GM23248 (cell line): ENCODE results near the gene CENPC. TPM values are rescaled to one million over a fixed set of nuclear protein-coding genes. Genes with fewer than 3 reads are reported as not detected.
"Not testable (repeated sequence)": the region's sequence is repeated elsewhere in the genome, so short reads cannot be mapped to it uniquely, and the experiment has no call there.

Experiments
- DNase-seq: peaks from one replicate; pipeline ENCODE4 v3.0.0-alpha.2; 2015
- H2AFZ ChIP-seq: fragments of 200-600 bp; sonication (generic); 2 replicates; pipeline ENCODE4 v1.6.1; 2016; ENCODE audit warnings: antibody characterized with exemption
- H3F3A ChIP-seq: fragments of 200-600 bp; sonication (generic); 2 replicates; pipeline ENCODE4 v1.6.1; 2016; ENCODE audit warnings: mild to moderate bottlenecking, antibody characterized with exemption, mixed run types; ENCODE audit not compliant: insufficient read depth
- H3K27ac ChIP-seq: fragments of 200-600 bp; sonication (generic); 2 replicates; pipeline ENCODE4 v1.5.1; 2016; ENCODE audit warnings: mild to moderate bottlenecking
- H3K27me3 ChIP-seq: fragments of 200-600 bp; sonication (generic); replicated peaks from 2 replicates; pipeline ENCODE4 v1.6.1; 2016; ENCODE audit warnings: mild to moderate bottlenecking; ENCODE audit not compliant: insufficient read depth
- H3K36me3 ChIP-seq: fragments of 200-600 bp; sonication (generic); 2 replicates; pipeline ENCODE4 v1.6.1; 2016; ENCODE audit warnings: low read depth, mild to moderate bottlenecking
- H3K4me1 ChIP-seq: fragments of 200-600 bp; sonication (generic); 2 replicates; pipeline ENCODE4 v1.6.1; 2016; ENCODE audit warnings: mild to moderate bottlenecking; ENCODE audit not compliant: insufficient read depth
- H3K4me2 ChIP-seq: fragments of 200-600 bp; sonication (generic); one replicate; pipeline ENCODE4 v1.6.1; 2016; ENCODE audit warnings: mild to moderate bottlenecking; ENCODE audit not compliant: unreplicated experiment
- H3K4me3 ChIP-seq: fragments of 200-600 bp; sonication (generic); 2 replicates; pipeline ENCODE4 v1.5.1; 2016; ENCODE audit warnings: mild to moderate bottlenecking
- H3K79me2 ChIP-seq: fragments of 200-600 bp; sonication (generic); 2 replicates; pipeline ENCODE4 v1.6.1; 2016; ENCODE audit warnings: mild to moderate bottlenecking; ENCODE audit not compliant: insufficient read depth
- H3K9ac ChIP-seq: fragments of 200-600 bp; sonication (generic); 2 replicates; pipeline ENCODE4 v1.6.1; 2016; ENCODE audit warnings: mild to moderate bottlenecking
- H3K9me2 ChIP-seq: fragments of 200-600 bp; sonication (generic); 2 replicates; pipeline ENCODE4 v1.6.1; 2016; ENCODE audit warnings: mixed run types, mild to moderate bottlenecking, moderate library complexity; ENCODE audit not compliant: insufficient read depth
- H3K9me3 ChIP-seq: fragments of 200-600 bp; sonication (generic); one replicate; pipeline ENCODE4 v1.6.1; 2017; ENCODE audit warnings: low read depth
- H4K20me1 ChIP-seq: fragments of 200-600 bp; sonication (generic); 2 replicates; pipeline ENCODE4 v1.6.0; 2016; ENCODE audit not compliant: insufficient read depth
- EZH2 ChIP-seq: fragments of 200-600 bp; sonication (generic); IDR thresholded peaks from 2 replicates; pipeline ENCODE4 v1.6.1; 2018; ENCODE audit warnings: antibody characterized with exemption, mild to moderate bottlenecking; ENCODE audit not compliant: insufficient read depth, poor library complexity, severe bottlenecking
- EZH2phosphoT487 ChIP-seq: fragments of 200-600 bp; sonication (generic); IDR thresholded peaks from 2 replicates; pipeline ENCODE4 v1.6.1; 2018; ENCODE audit warnings: antibody characterized with exemption, moderate library complexity, mild to moderate bottlenecking, low read depth; ENCODE audit not compliant: insufficient read depth
- WGBS, 2 experiments: methylation state at CpG; one replicate each; pipeline ENCODE4 v1.1.6; 2015 to 2017; ENCODE audit warnings: low lambda C conversion rate in 2 of 2, low coverage in 1 of 2; ENCODE audit errors: missing lambda C conversion rate in 2 of 2; 5-methylcytosine and 5-hydroxymethylcytosine counted together
- in situ Hi-C: fragments of 300-500 bp; cut with MboI; formaldehyde crosslinking; loops from 2 replicates; pipeline ENCODE4 v1.15.0; 2020
- polyA plus RNA-seq: library from polyadenylated mRNA; unstranded; fragments of >200 nt; fragmentation: Nextera tagmentation; extraction: Ambion mirVana; gene quantifications from 2 replicates; pipeline ENCODE4 v1.2.1, GENCODE V29; 2016
- total RNA-seq: library from RNA; depleted of rRNA; stranded (reverse); fragments of >200 nt; shearing (Covaris generic); gene quantifications from 2 replicates; pipeline ENCODE4 v1.2.3, GENCODE V29; 2014

Gene CENPC
- total and polyA plus RNA-seq, 2 experiments from 2014 or later, result 6.6 to 10.1 TPM

DNA sequence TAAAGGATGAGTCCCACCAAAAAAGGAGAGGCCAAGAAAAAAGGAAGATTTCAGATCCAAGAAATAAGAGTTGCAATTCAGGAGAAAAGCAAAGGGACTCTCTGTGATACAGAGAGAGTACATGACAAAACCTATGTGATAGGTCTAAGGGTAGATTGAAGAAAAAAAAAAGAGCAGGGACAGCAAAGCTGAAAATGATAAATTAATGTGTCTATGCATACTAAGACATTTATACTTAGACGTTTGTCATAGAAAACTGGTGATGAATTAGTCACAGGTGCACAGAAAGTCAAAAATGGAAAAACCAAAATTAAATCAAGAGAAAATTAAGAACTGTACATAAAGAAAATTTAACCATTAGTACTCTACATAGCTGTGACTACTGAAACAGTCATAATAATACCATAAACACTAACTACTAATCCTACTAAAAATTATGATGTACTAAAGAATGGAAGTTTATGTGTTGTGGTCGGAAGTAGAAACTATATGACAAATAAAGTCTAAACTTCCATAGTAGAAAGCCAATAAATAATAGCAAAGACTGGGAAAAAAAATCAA lies 9.9 kb downstream of the CENPC start:
- no peak overlapping the region for H3K9ac ChIP-seq
- no peak overlapping the region for H3K4me3 ChIP-seq
- no peaks in the 10 kb centered on the region for H3K9me2 ChIP-seq
- in situ Hi-C loops, result no loop called here
- no peak overlapping the region for H2AFZ ChIP-seq
- H3K27me3 ChIP-seq, result no peaks in the 10 kb centered on the region
- no peaks in the 10 kb centered on the region for H4K20me1 ChIP-seq
- H3K9me3 ChIP-seq, result no peaks in the 10 kb centered on the region
- no peaks in the 10 kb centered on the region for H3F3A ChIP-seq
- H3K79me2 ChIP-seq, result peaks cover 19% of the 10 kb centered on the region
- H3K36me3 ChIP-seq, result peaks cover 57% of the 10 kb centered on the region
- no peak overlapping the region for H3K27ac ChIP-seq
- H3K4me2 ChIP-seq, result no peak overlapping the region
- no peaks in the 10 kb centered on the region for H3K4me1 ChIP-seq
- 76 to 80% methylated on average over 2 of the region's 2 CpGs for WGBS, 2 experiments
- no peak for DNase-seq
- no peak for TF ChIP-seq EZH2phosphoT487
- TF ChIP-seq EZH2, result no peak

GRCh38 chr4:67533112-67533511 lies 12.2 kb downstream of the CENPC start:
- Histone ChIP-seq H3K79me2 (peaks cover 35% of the 10 kb centered on the region), H3K9me2 (no peaks in the 10 kb centered on the region), H3K4me1 (no peaks in the 10 kb centered on the region), H4K20me1 (no peaks in the 10 kb centered on the region), H3K36me3 (peaks cover 57% of the 10 kb centered on the region), H3K27ac (no peak overlapping the region), H3K9me3 (no peaks in the 10 kb centered on the region), H3K4me3 (no peak overlapping the region), H3K27me3 (no peaks in the 10 kb centered on the region), H3K9ac (no peak overlapping the region), H2AFZ (no peak overlapping the region), H3F3A (no peaks in the 10 kb centered on the region), H3K4me2 (no peak overlapping the region)
- TF ChIP-seq EZH2, result no peak
- TF ChIP-seq EZH2phosphoT487, result no peak
- no peak for DNase-seq
- 94 to 97% methylated on average over 3 of the region's 3 CpGs for WGBS, 2 experiments
- in situ Hi-C loops, result no loop called here

DNA sequence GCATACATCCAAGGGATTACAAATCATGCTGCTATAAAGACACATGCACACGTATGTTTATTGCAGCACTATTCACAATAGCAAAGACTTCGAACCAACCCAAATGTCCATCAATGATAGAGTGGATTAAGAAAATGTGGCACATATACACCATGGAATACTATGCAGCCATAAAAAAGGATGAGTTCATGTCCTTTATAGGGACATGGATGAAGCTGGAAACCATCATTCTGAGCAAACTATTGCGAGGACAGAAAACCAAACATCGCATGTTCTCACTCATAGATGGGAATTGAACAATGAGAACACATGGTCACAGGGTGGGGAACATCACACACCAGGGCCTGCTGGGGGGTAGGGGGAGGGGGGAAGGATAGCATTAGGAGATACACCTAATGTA lies 12.9 kb downstream of the CENPC start:
- Histone ChIP-seq H3K79me2 (peaks cover 42% of the 10 kb centered on the region), H3K36me3 (peaks cover 53% of the 10 kb centered on the region)
- H2AFZ ChIP-seq, H3K27ac ChIP-seq, H3F3A ChIP-seq, H3K4me1 ChIP-seq, H3K4me3 ChIP-seq, H4K20me1 ChIP-seq, in situ Hi-C loops, H3K27me3 ChIP-seq, H3K4me2 ChIP-seq, H3K9me3 ChIP-seq, H3K9me2 ChIP-seq, H3K9ac ChIP-seq: not testable (repeated sequence)
- WGBS, 2 experiments, result 77 to 83% methylated on average over 4 of the region's 4 CpGs
- peak; percentile 20 for DNase-seq

DNA sequence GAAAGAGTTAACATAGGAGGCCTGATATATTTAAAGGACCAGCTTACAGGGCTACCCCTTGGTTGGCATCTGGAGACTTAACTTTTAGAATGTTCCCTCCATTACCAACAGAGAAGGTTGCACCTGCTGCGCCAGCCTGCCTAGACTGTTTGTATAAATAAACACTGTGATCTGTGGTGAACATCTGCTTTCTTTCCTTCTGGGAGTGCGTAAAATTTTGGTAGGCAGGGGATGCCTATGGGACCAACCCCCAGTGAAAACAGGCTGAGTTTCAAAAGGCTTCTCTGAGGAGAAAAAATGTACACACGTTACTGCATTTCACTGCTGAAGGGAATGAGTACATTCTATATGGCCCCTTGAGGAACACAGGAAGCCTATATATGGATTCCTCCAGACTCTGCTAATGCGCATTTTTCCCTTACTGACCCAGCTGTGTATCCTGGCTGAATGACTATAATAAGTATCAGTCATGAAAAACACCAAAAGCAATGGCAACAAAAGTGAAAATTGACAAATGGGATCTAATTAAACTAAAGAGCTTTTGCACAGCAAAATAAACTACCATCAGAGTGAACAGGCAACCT lies 13.8 kb downstream of the CENPC start:
- H3K27ac ChIP-seq, result no peak overlapping the region
- no peaks in the 10 kb centered on the region for H3F3A ChIP-seq
- peaks cover 51% of the 10 kb centered on the region for H3K79me2 ChIP-seq
- peaks cover 45% of the 10 kb centered on the region for H3K36me3 ChIP-seq
- H3K4me3 ChIP-seq, result no peak overlapping the region
- no peak overlapping the region for H3K4me2 ChIP-seq
- no peaks in the 10 kb centered on the region for H3K27me3 ChIP-seq
- H3K9ac ChIP-seq, result no peak overlapping the region
- no peaks in the 10 kb centered on the region for H3K9me2 ChIP-seq
- no peak for TF ChIP-seq EZH2phosphoT487
- TF ChIP-seq EZH2, result no peak
- no peak for DNase-seq
- H3K4me1 ChIP-seq, result no peaks in the 10 kb centered on the region
- no peaks in the 10 kb centered on the region; the same call in 1 of the 2 replicates for H4K20me1 ChIP-seq
- no peak overlapping the region for H2AFZ ChIP-seq
- in situ Hi-C loops, result no loop called here
- H3K9me3 ChIP-seq, result no peaks in the 10 kb centered on the region
- WGBS, 2 experiments, result 85 to 88% methylated on average over 4 of the region's 4 CpGs

- H3K9me2 ChIP-seq, H3K27ac ChIP-seq, in situ Hi-C loops: not testable (repeated sequence)
Observed at GRCh38 chr4:67524140-67524539, 21.2 kb downstream of the CENPC start.

More at GRCh38 chr4:67524140-67524539, 21.2 kb downstream of the CENPC start:
- H3K4me1 ChIP-seq, H3K4me2 ChIP-seq, H3K9ac ChIP-seq, H3F3A ChIP-seq, H3K27me3 ChIP-seq, H3K9me3 ChIP-seq, H4K20me1 ChIP-seq, H3K36me3 ChIP-seq, H2AFZ ChIP-seq, DNase-seq, H3K4me3 ChIP-seq: not testable (repeated sequence)
- H3K79me2 ChIP-seq, result peaks cover 96% of the 10 kb centered on the region
- 95 to 100% methylated on average over 2 to 3 of the region's 3 CpGs for whole genome bisulfite sequencing, 2 experiments
